ENCODE data around the gene HDAC11.
"Not testable (repeated sequence)": the region's sequence is repeated elsewhere in the genome, so short reads cannot be mapped to it uniquely, and the experiment has no call there.

Gene HDAC11

GRCh38 chr3:13507247-13507569 lies 27.1 kb downstream of the HDAC11 start:
- no peak for DNase-seq (ENCODE audit: low read depth in 2 of 2)

- no peak for DNase-seq (ENCODE audit: low read depth in 2 of 2)
Measured at GRCh38 chr3:13507570-13508339, 27.6 kb downstream of the HDAC11 start.

GRCh38 chr3:13508496-13508895 lies 28.4 kb downstream of the HDAC11 start:
- no peak for DNase-seq (ENCODE audit: low read depth in 2 of 2)

GRCh38 chr3:13509059-13509815 lies 29.1 kb downstream of the HDAC11 start:
- DNase-seq (ENCODE audit: low read depth in 2 of 2) = no peak

GRCh38 chr3:13509816-13510192 lies 29.7 kb downstream of the HDAC11 start:
- DNase-seq (ENCODE audit: low read depth in 2 of 2) = no peak

GRCh38 chr3:13512451-13512850 lies 32.3 kb downstream of the HDAC11 start:
- DNase-seq (ENCODE audit: low read depth in 2 of 2) = no peak

- DNase-seq (ENCODE audit: low read depth in 2 of 2) = no peak
Measured at GRCh38 chr3:13513051-13513912, 33.2 kb downstream of the HDAC11 start.

- DNase-seq (ENCODE audit: low read depth in 2 of 2) = no peak
Measured at GRCh38 chr3:13513913-13514517, 33.9 kb downstream of the HDAC11 start.

- no peak for DNase-seq (ENCODE audit: low read depth in 2 of 2)
Measured at GRCh38 chr3:13514639-13515435, 34.7 kb downstream of the HDAC11 start.

- DNase-seq (ENCODE audit: low read depth in 2 of 2) = no peak
Measured at GRCh38 chr3:13515786-13516759, 36.0 kb downstream of the HDAC11 start.

- DNase-seq (ENCODE audit: low read depth in 2 of 2) = no peak
Measured at GRCh38 chr3:13516760-13517135, 36.6 kb downstream of the HDAC11 start.

GRCh38 chr3:13517253-13517977 lies 37.3 kb downstream of the HDAC11 start:
- DNase-seq (ENCODE audit: low read depth in 2 of 2) = no peak

GRCh38 chr3:13518516-13518953 lies 38.4 kb downstream of the HDAC11 start:
- DNase-seq (ENCODE audit: low read depth in 2 of 2) = no peak

GRCh38 chr3:13519006-13519791 lies 39.1 kb downstream of the HDAC11 start:
- no peak for DNase-seq (ENCODE audit: low read depth in 2 of 2)

GRCh38 chr3:13520326-13520880 lies 40.3 kb downstream of the HDAC11 start:
- no peak for DNase-seq (ENCODE audit: low read depth in 2 of 2)

GRCh38 chr3:13521309-13521708 lies 41.2 kb downstream of the HDAC11 start:
- DNase-seq (ENCODE audit: low read depth in 2 of 2) = no peak

GRCh38 chr3:13521749-13522148 lies 41.6 kb downstream of the HDAC11 start:
- DNase-seq (ENCODE audit: low read depth in 2 of 2) = not testable (repeated sequence)

GRCh38 chr3:13522236-13522635 lies 42.1 kb downstream of the HDAC11 start:
- DNase-seq (ENCODE audit: low read depth in 2 of 2) = no peak
